K562 (cell line): Measurements from ENCODE around the gene CDK4. TPM values are rescaled to one million over a fixed set of nuclear protein-coding genes. Genes with fewer than 3 reads are reported as not detected.

Source experiments
- CHD2 ChIP-seq: IDR thresholded peaks from 2 replicates; pipeline ENCODE4 v1.6.1; 2011; ENCODE audit warnings: low read depth, low read length
- CUX1 ChIP-seq: fragments of 200-800 bp; sonication (Bioruptor generic); IDR thresholded peaks from 2 replicates; pipeline ENCODE4 v1.6.1; 2016; ENCODE audit warnings: missing genetic modification characterization, missing compliant biosample characterization
- GTF2F1 ChIP-seq: IDR thresholded peaks from 2 replicates; pipeline ENCODE4 v1.6.1; 2011; ENCODE audit warnings: low read depth, low read length, improper control_type of control experiment
- HES1 ChIP-seq: fragments of 450-650 bp; IDR thresholded peaks from 2 replicates; pipeline ENCODE4 v1.6.1; 2016; ENCODE audit warnings: low read depth, mild to moderate bottlenecking, moderate library complexity
- NR4A1 ChIP-seq, 2 experiments: fragments of 250-450 bp in 1 of 2; fragments of 450-650 bp in 1 of 2; sonication (Bioruptor Pico) in 1 of 2; IDR thresholded peaks; 2 replicates each; pipeline versions ENCODE4 v1.4.0 to v1.6.1; 2016 to 2020; ENCODE audit warnings: mild to moderate bottlenecking in 2 of 2, missing compliant biosample characterization in 1 of 2, missing genetic modification characterization in 1 of 2, moderate library complexity in 1 of 2
- RNF2 ChIP-seq: sonication (generic); IDR thresholded peaks from 2 replicates; pipeline ENCODE4 v1.6.1; 2016
- RUNX1 ChIP-seq: sonication (generic); IDR thresholded peaks from 2 replicates; pipeline ENCODE4 v1.6.1; 2016; ENCODE audit warnings: antibody characterized with exemption, low read depth
- SIX5 ChIP-seq, 2 experiments: IDR thresholded peaks; 2 replicates each; pipeline ENCODE4 v1.6.1; 2011; ENCODE audit warnings: low read length in 2 of 2, borderline replicate concordance in 1 of 2, low read depth in 1 of 2, mild to moderate bottlenecking in 1 of 2, moderate library complexity in 1 of 2; ENCODE audit not compliant: insufficient read depth in 1 of 2
- TAF7 ChIP-seq: fragments of 450-650 bp; IDR thresholded peaks from 2 replicates; pipeline ENCODE4 v1.6.1; 2016; ENCODE audit warnings: missing genetic modification characterization, missing compliant biosample characterization
- TSC22D4 ChIP-seq: fragments of 450-650 bp; IDR thresholded peaks from 2 replicates; pipeline ENCODE4 v1.6.1; 2016; ENCODE audit warnings: missing genetic modification characterization, missing biosample characterization, control low read depth
- USF2 ChIP-seq: sonication (generic); formaldehyde crosslinking; IDR thresholded peaks from 2 replicates; pipeline ENCODE4 v1.5.0; 2020; ENCODE audit warnings: missing genetic modification reagents
- ZFP1 ChIP-seq: fragments of 450-650 bp; formaldehyde crosslinking; IDR thresholded peaks from 2 replicates; pipeline ENCODE4 v1.4.0; 2020; ENCODE audit warnings: mild to moderate bottlenecking, mixed read lengths
- ZHX1 ChIP-seq: fragments of 150-350 bp; conservative IDR thresholded peaks from 2 replicates; pipeline ENCODE4 v1.6.1; 2014; ENCODE audit warnings: low read length
- ZKSCAN3 ChIP-seq: fragments of 250-450 bp; sonication (Bioruptor Pico); IDR thresholded peaks from 2 replicates; pipeline ENCODE4 v1.4.0; 2020
- ZNF316 ChIP-seq: fragments of 450-650 bp; IDR thresholded peaks from 2 replicates; pipeline ENCODE4 v1.6.1; 2016
- ZNF696 ChIP-seq: fragments of 250-450 bp; sonication (Bioruptor Pico); conservative IDR thresholded peaks from 2 replicates; pipeline ENCODE4 v1.4.0; 2020; ENCODE audit warnings: mild to moderate bottlenecking, moderate library complexity
- polyA plus RNA-seq, 8 experiments: library from polyadenylated mRNA; depleted of rRNA in 4 of 8; stranded (reverse) in 5 of 8; unstranded in 3 of 8; fragments of >200 nt; fragmentation: Nextera tagmentation in 2 of 8; fragmentation: Illumina TruSeq in 1 of 8; extraction: Ambion mirVana in 2 of 8; extraction: Trizol in 1 of 8; gene quantifications; 2 replicates each; pipeline versions ENCODE4 v1.2.1 to v1.2.3, GENCODE V29; 2011 to 2014; ENCODE audit warnings: inconsistent platforms in 1 of 8, missing spikeins in 1 of 8
- total RNA-seq, 7 experiments: library from RNA; depleted of rRNA in 6 of 7; stranded (reverse); fragments of >200 nt in 6 of 7; fragmentation: Illumina TruSeq in 2 of 7; extraction: Trizol in 2 of 7; gene quantifications; 2 replicates each; pipeline versions ENCODE4 v1.2.1 to v1.2.3, GENCODE V29; 2011 to 2021; ENCODE audit warnings: low replicate concordance in 1 of 7

The CDK4 gene
- total and polyA plus RNA-seq, 9 of the 15 experiments (the other 6 are each of a cell fraction or from before 2014, with no cell fraction given) = 37.8 to 436 (median 238) TPM

GRCh38 chr12:57771873-57772428, 19.8 kb upstream of the CDK4 start, which contains the start of gene METTL1 (continued):
- TF ChIP-seq SIX5 (IDR thresholded peaks at IDR 0.05; ENCODE audit: borderline replicate concordance in 1 of 2, insufficient read depth in 1 of 2, low read depth in 1 of 2, low read length in 2 of 2) (no peak), TAF7 (peak; percentile 94), CUX1 (CRISPR knock-in tag) (no peak), ZNF316 (0 out of 2 replicates have a peak, but pooled peaks have one; percentile 14), ZNF696 (no peak), TSC22D4 (no peak), CHD2 (peak; percentile 53), RNF2 (peak; percentile 54; the same call in 1 of the 2 replicates), HES1 (no peak), GTF2F1 (peak; percentile 66), NR4A1 (CRISPR knock-in tag; IDR thresholded peaks at IDR 0.05) (no peak), NR4A1 (tag; IDR thresholded peaks at IDR 0.05) (no peak), RUNX1 (no peak), ZKSCAN3 (CRISPR knock-in tag) (no peak), ZFP1 (CRISPR knock-in tag) (no peak), ZHX1 (no peak; the same call in 1 of the 2 replicates), USF2 (CRISPR knock-in tag) (no peak)
